Measurements from ENCODE around the gene ADRA2C.

GRCh38 chr4:3805026-3805425 is 38.8 kb downstream of the ADRA2C start:
- no peak for TF ChIP-seq YY1 (IDR thresholded peaks at IDR 0.05; ENCODE audit: insufficient read depth, insufficient read length)
- TF ChIP-seq ZNF274 (IDR thresholded peaks at IDR 0.05; ENCODE audit: low read depth, low read length) = no peak
